DOHH2 (cell line): ENCODE measurements around the gene ISL1.

Experiments used
- H3F3A ChIP-seq: fragments of 200-600 bp; sonication (generic), shearing (Covaris generic); 2 replicates; pipeline ENCODE4 v1.6.0; 2016; ENCODE audit warnings: antibody characterized with exemption, mild to moderate bottlenecking; ENCODE audit not compliant: control insufficient read depth, insufficient read depth
- H3K27ac ChIP-seq: fragments of 200-600 bp; sonication (generic); 2 replicates; pipeline ENCODE4 v1.5.1; 2014; ENCODE audit warnings: low read depth, mild to moderate bottlenecking, low read length, moderate library complexity
- H3K27me3 ChIP-seq: fragments of 200-600 bp; sonication (generic); 2 replicates; pipeline ENCODE4 v1.6.1; 2014; ENCODE audit warnings: mild to moderate bottlenecking, low read length, mixed read lengths; ENCODE audit not compliant: control insufficient read depth
- H3K36me3 ChIP-seq: fragments of 200-600 bp; sonication (generic); 2 replicates; pipeline ENCODE4 v1.6.1; 2014; ENCODE audit warnings: mild to moderate bottlenecking, low read length, moderate library complexity, mixed read lengths; ENCODE audit not compliant: control insufficient read depth
- H3K4me1 ChIP-seq: fragments of 200-600 bp; sonication (generic); 2 replicates; pipeline ENCODE4 v1.6.1; 2014; ENCODE audit warnings: mild to moderate bottlenecking, low read length, mixed read lengths; ENCODE audit not compliant: control insufficient read depth
- H3K4me2 ChIP-seq: fragments of 200-600 bp; sonication (generic); 2 replicates; pipeline ENCODE4 v1.6.0; 2014; ENCODE audit warnings: mild to moderate bottlenecking, low read length, moderate library complexity
- H3K4me3 ChIP-seq: fragments of 200-600 bp; sonication (generic); 2 replicates; pipeline ENCODE4 v1.5.1; 2014; ENCODE audit warnings: mild to moderate bottlenecking, low read length, mixed read lengths
- H3K79me2 ChIP-seq: fragments of 200-600 bp; sonication (generic); 2 replicates; pipeline ENCODE4 v1.6.1; 2014; ENCODE audit warnings: mild to moderate bottlenecking, low read length, mixed read lengths; ENCODE audit not compliant: control insufficient read depth
- H3K9me2 ChIP-seq: fragments of 200-600 bp; sonication (generic); replicated peaks from 2 replicates; pipeline ENCODE4 v1.6.1; 2014; ENCODE audit warnings: mild to moderate bottlenecking, low read length, mixed read lengths; ENCODE audit not compliant: control insufficient read depth
- H3K9me3 ChIP-seq: fragments of 200-600 bp; sonication (generic); 2 replicates; pipeline ENCODE4 v1.6.1; 2014; ENCODE audit warnings: antibody characterized with exemption, low read length, mixed read lengths; ENCODE audit not compliant: control insufficient read depth, insufficient read depth
- H4K20me1 ChIP-seq: fragments of 200-600 bp; sonication (generic); 2 replicates; pipeline ENCODE4 v1.6.0; 2014; ENCODE audit warnings: low read depth, mild to moderate bottlenecking, antibody characterized with exemption, low read length, moderate library complexity; ENCODE audit not compliant: control insufficient read depth, insufficient read depth
- CTCF ChIP-seq: fragments of 200-600 bp; sonication (generic); IDR thresholded peaks from one replicate; pipeline ENCODE4 v1.5.1; 2014; ENCODE audit warnings: antibody characterized with exemption, mild to moderate bottlenecking, low read depth, low read length; ENCODE audit not compliant: poor library complexity, severe bottlenecking
- EZH2phosphoT487 ChIP-seq: fragments of 200-600 bp; sonication (generic); IDR thresholded peaks from 2 replicates; pipeline ENCODE4 v1.6.1; 2017; ENCODE audit warnings: borderline replicate concordance, mild to moderate bottlenecking, antibody characterized with exemption, low read length, moderate library complexity, mixed read lengths

Gene ISL1

DNA sequence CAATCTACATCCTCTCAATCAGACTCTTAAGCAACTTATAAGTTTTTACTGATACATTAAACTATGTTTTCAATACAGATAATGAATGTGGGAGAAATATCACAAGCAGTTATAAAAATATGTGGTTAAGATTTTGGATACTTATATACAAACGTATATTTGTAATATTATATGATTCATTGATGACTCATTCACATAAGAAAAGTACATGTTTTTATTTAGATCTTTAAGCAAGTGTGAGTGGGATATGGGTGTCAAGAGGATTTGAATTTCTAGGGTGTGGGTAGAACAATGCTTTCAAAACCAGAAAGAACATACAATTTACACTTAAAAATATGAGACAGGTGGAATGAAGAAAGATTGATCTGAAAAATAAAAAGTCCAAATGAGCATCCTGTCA lies 36.1 kb upstream of the ISL1 start:
- Histone ChIP-seq H3K36me3 (no peaks in the 10 kb centered on the region), H3K9me3 (no peaks in the 10 kb centered on the region), H3K27ac (no peak overlapping the region), H3K27me3 (no peaks in the 10 kb centered on the region), H3K4me1 (no peaks in the 10 kb centered on the region), H4K20me1 (no peaks in the 10 kb centered on the region), H3K9me2 (no peaks in the 10 kb centered on the region), H3K4me3 (no peak overlapping the region), H3K4me2 (no peak overlapping the region), H3K79me2 (no peaks in the 10 kb centered on the region), H3F3A (no peaks in the 10 kb centered on the region)
- TF ChIP-seq CTCF: no peak
- TF ChIP-seq EZH2phosphoT487: no peak

DNA sequence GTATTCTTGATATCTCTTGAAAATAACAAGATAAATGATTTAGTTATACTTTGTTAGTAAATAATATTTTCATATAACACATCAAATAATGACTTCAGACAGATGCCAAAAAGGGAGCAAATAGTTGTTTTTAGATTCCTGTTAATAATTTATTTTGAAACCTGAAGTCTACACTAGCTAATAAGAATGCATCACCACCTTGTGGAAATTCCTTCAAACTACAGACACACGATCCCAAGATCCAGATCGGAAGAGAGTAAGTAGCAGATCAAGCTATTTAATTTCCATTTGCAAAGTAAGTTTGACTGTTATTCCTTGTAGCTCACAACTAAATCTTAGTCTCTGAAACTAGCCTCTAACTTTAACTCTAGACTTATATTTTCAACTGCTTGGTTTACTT lies 35.5 kb upstream of the ISL1 start:
- Histone ChIP-seq H3F3A (no peaks in the 10 kb centered on the region), H3K4me3 (no peak overlapping the region), H3K79me2 (no peaks in the 10 kb centered on the region), H3K4me2 (no peak overlapping the region), H3K4me1 (no peaks in the 10 kb centered on the region), H3K36me3 (no peaks in the 10 kb centered on the region), H3K9me3 (no peaks in the 10 kb centered on the region), H3K27ac (no peak overlapping the region), H4K20me1 (no peaks in the 10 kb centered on the region), H3K9me2 (no peaks in the 10 kb centered on the region), H3K27me3 (no peaks in the 10 kb centered on the region)
- no peak for TF ChIP-seq EZH2phosphoT487
- TF ChIP-seq CTCF: no peak

DNA sequence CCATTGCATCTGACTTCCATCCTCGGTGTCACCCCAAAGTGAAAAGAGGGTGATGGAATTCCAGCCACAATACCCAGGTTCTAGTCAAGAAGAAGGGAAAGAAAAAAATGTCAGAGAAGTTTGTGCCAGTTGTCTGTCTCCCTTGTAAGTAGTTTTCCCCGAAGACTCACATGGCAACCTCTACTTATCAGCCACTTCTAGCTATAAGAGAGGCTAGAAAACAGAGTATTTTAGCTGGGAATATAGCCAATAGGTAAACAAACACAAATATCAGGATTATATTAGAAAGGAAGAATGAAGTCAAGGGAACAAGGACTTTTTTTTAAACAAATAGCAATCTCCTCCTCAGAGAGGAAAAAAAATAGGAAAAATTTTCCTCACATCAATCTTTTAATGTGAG lies 12.2 kb upstream of the ISL1 start:
- Histone ChIP-seq H3K36me3 (no peaks in the 10 kb centered on the region), H3K27ac (no peak overlapping the region), H3K9me2 (no peaks in the 10 kb centered on the region), H3K4me1 (no peaks in the 10 kb centered on the region), H3K79me2 (no peaks in the 10 kb centered on the region), H4K20me1 (no peaks in the 10 kb centered on the region), H3K4me3 (no peak overlapping the region), H3K4me2 (no peak overlapping the region), H3K9me3 (no peaks in the 10 kb centered on the region), H3K27me3 (no peaks in the 10 kb centered on the region), H3F3A (no peaks in the 10 kb centered on the region)
- no peak for TF ChIP-seq CTCF
- no peak for TF ChIP-seq EZH2phosphoT487

- no peaks in the 10 kb centered on the region for H3K9me2 ChIP-seq
- peaks cover 5% of the 10 kb centered on the region; the same call in 1 of the 2 replicates for H3K27me3 ChIP-seq
- no peaks in the 10 kb centered on the region for H3K9me3 ChIP-seq
- H3K4me1 ChIP-seq: no peaks in the 10 kb centered on the region
- no peaks in the 10 kb centered on the region for H4K20me1 ChIP-seq
- H3F3A ChIP-seq: no peaks in the 10 kb centered on the region
- no peak overlapping the region for H3K27ac ChIP-seq
- no peak overlapping the region for H3K4me3 ChIP-seq
- H3K36me3 ChIP-seq: no peaks in the 10 kb centered on the region
- H3K79me2 ChIP-seq: no peaks in the 10 kb centered on the region
- TF ChIP-seq CTCF: no peak
- TF ChIP-seq EZH2phosphoT487: no peak
- H3K4me2 ChIP-seq: no peak overlapping the region
Observed at GRCh38 chr5:51373880-51374523, 9.2 kb upstream of the ISL1 start.
